ENCODE data around the gene SKAP2.

The SKAP2 gene

DNA sequence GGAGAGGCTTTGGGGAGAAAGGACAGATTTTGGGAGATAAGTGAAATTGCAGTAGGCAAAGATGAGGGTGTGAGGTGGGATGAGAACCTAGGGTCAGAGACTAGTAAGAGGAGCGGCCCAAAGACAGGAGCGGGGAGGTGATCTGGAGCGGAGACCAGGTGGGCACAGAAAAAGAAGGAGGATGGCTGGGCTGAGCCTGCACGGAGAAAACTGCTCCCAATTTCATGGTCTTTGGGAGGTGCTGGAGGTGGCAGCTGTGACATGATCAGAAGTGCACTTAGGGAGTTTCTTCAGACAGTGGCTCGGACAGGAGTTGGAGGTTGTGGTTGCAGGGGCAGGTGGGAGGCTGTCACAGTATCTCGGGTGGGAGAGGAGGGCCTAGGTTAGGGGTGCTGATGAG is 232.8 kb downstream of the SKAP2 start:
- peaks cover 9% of the 10 kb centered on the region for H3K36me3 Mint-ChIP-seq (ENCODE audit: low read depth)
- no peak overlapping the region for H3K4me3 Mint-ChIP-seq
- H3K27me3 Mint-ChIP-seq (ENCODE audit: low read depth) = peaks cover 14% of the 10 kb centered on the region
- peaks cover 13% of the 10 kb centered on the region for H3K9me3 Mint-ChIP-seq
- peaks cover 28% of the 10 kb centered on the region for H3K4me1 Mint-ChIP-seq (ENCODE audit: low read depth)
- no peak overlapping the region for H3K27ac Mint-ChIP-seq
- no peak for DNase-seq (ENCODE audit: low spot score)

GRCh38 chr7:26630941-26631580 is 233.3 kb downstream of the SKAP2 start:
- DNase-seq (ENCODE audit: low spot score) = no peak
- H3K4me1 Mint-ChIP-seq (ENCODE audit: low read depth) = peaks cover 27% of the 10 kb centered on the region
- H3K9me3 Mint-ChIP-seq = peaks cover 13% of the 10 kb centered on the region
- H3K36me3 Mint-ChIP-seq (ENCODE audit: low read depth) = peaks cover 9% of the 10 kb centered on the region
- H3K27me3 Mint-ChIP-seq (ENCODE audit: low read depth) = peaks cover 12% of the 10 kb centered on the region
- H3K27ac Mint-ChIP-seq = no peak overlapping the region
- H3K4me3 Mint-ChIP-seq = no peak overlapping the region

GRCh38 chr7:26630361-26630760 is 234.0 kb downstream of the SKAP2 start:
- Mint-ChIP-seq H3K36me3 (ENCODE audit: low read depth) (peaks cover 9% of the 10 kb centered on the region), H3K27me3 (ENCODE audit: low read depth) (peaks cover 10% of the 10 kb centered on the region), H3K4me1 (ENCODE audit: low read depth) (peaks cover 26% of the 10 kb centered on the region), H3K27ac (no peak overlapping the region), H3K9me3 (peaks cover 13% of the 10 kb centered on the region), H3K4me3 (no peak overlapping the region)
- no peak for DNase-seq (ENCODE audit: low spot score)

DNA sequence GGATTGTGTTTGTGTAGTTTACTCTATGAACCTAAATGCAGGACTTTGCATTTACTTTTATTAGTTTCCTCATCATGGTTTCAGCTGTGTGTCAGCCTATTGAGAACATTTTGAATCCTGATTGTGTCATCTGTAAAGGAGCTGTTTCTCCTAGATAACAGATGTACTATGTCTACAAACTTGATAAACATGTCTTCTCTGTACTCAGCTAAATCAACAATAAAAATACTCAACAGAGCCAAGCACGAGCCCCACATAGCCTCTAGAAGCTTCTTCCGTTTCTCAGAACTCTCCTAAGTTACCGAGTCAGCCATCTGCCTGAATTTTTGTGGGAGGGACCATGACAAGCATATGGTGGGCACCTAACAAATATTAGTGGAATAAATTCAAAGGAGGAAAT is 234.7 kb downstream of the SKAP2 start:
- DNase-seq (ENCODE audit: low spot score) = no peak
- no peak overlapping the region for H3K4me3 Mint-ChIP-seq
- peaks cover 13% of the 10 kb centered on the region for H3K27me3 Mint-ChIP-seq (ENCODE audit: low read depth)
- peaks cover 12% of the 10 kb centered on the region for H3K9me3 Mint-ChIP-seq
- peaks cover 8% of the 10 kb centered on the region for H3K36me3 Mint-ChIP-seq (ENCODE audit: low read depth)
- peaks cover 25% of the 10 kb centered on the region for H3K4me1 Mint-ChIP-seq (ENCODE audit: low read depth)
- no peak overlapping the region for H3K27ac Mint-ChIP-seq

DNA sequence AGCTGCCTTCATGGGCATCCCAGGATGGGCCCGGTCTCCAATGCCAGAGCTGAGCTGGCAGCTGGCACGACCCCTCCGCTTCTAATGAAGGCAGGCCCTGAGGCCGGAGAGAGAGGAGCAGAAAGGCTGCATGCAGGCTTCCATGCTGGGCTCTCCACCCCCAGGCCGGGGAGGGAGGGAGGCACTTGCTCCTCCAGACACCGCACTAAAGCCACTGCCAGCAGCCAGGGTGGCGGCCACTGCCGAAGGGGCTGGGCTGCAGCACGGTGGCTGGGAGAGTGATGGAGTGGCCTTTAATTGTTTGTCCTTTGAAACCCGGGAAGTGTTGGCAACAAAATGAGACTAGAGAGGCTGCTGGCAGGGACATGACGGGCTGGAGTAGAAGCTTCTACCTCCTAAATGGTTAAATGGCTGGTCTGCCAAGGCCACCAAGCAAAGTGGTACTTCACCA is 236.5 kb downstream of the SKAP2 start:
- H3K4me1 Mint-ChIP-seq (ENCODE audit: low read depth) = peaks cover 11% of the 10 kb centered on the region
- no peak overlapping the region for H3K4me3 Mint-ChIP-seq
- no peak for DNase-seq (ENCODE audit: low spot score)
- no peak overlapping the region for H3K27ac Mint-ChIP-seq
- H3K27me3 Mint-ChIP-seq (ENCODE audit: low read depth) = peaks cover 10% of the 10 kb centered on the region
- H3K36me3 Mint-ChIP-seq (ENCODE audit: low read depth) = no peaks in the 10 kb centered on the region
- no peaks in the 10 kb centered on the region for H3K9me3 Mint-ChIP-seq

- peaks cover 10% of the 10 kb centered on the region for H3K27me3 Mint-ChIP-seq (ENCODE audit: low read depth)
- peaks cover 9% of the 10 kb centered on the region for H3K4me1 Mint-ChIP-seq (ENCODE audit: low read depth)
- DNase-seq (ENCODE audit: low spot score) = no peak
- H3K27ac Mint-ChIP-seq = no peak overlapping the region
- H3K9me3 Mint-ChIP-seq = no peaks in the 10 kb centered on the region
- H3K4me3 Mint-ChIP-seq = no peak overlapping the region
- H3K36me3 Mint-ChIP-seq (ENCODE audit: low read depth) = no peaks in the 10 kb centered on the region
Measured at GRCh38 chr7:26627221-26627620, 237.2 kb downstream of the SKAP2 start.

DNA sequence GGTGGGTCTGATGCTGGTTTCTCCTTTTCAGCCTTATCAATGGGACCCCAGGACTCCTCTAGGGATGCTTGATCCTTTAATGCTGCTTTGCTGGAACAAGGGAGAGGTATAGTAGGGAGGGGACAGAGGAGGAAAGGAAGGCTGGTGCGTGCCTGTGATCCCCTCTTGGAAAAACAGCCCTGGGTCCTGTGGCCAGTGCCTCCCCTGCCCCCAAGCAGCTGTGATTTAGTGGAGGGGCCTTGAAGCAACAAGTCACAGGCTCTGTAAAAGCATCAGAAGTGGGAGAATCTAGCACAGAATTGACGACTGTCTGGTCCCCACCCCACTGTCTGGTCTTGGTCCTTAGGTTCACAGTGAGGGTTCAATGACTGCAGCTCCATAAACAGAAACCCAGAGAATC is 237.7 kb downstream of the SKAP2 start:
- Mint-ChIP-seq H3K36me3 (ENCODE audit: low read depth) (no peaks in the 10 kb centered on the region), H3K9me3 (no peaks in the 10 kb centered on the region), H3K4me3 (no peak overlapping the region), H3K27ac (no peak overlapping the region), H3K4me1 (ENCODE audit: low read depth) (peaks cover 9% of the 10 kb centered on the region), H3K27me3 (ENCODE audit: low read depth) (peaks cover 10% of the 10 kb centered on the region)
- DNase-seq (ENCODE audit: low spot score) = no peak

DNA sequence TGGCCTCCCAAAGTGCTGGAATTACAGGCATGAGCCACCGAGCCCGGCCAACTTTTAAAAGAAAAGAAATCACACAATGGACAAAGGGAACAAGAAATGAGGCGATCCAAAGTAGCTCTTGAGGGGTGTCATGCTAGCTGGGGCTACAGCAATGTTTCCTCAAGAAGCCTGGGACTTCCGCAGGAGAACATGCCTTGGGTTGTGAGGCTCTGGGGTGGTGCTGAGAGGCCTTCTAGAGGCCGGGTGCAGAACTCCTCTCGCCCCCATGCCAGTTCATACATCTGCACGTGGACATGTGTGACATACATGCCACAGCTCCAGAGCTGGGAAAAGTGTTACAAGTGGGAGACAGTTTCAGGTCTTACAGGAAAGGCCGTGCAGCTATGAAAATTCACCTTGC is 238.2 kb downstream of the SKAP2 start:
- Mint-ChIP-seq H3K27ac (no peak overlapping the region), H3K27me3 (ENCODE audit: low read depth) (peaks cover 10% of the 10 kb centered on the region), H3K9me3 (no peaks in the 10 kb centered on the region), H3K36me3 (ENCODE audit: low read depth) (no peaks in the 10 kb centered on the region), H3K4me1 (ENCODE audit: low read depth) (peaks cover 5% of the 10 kb centered on the region), H3K4me3 (no peak overlapping the region)
- DNase-seq (ENCODE audit: low spot score) = no peak

DNA sequence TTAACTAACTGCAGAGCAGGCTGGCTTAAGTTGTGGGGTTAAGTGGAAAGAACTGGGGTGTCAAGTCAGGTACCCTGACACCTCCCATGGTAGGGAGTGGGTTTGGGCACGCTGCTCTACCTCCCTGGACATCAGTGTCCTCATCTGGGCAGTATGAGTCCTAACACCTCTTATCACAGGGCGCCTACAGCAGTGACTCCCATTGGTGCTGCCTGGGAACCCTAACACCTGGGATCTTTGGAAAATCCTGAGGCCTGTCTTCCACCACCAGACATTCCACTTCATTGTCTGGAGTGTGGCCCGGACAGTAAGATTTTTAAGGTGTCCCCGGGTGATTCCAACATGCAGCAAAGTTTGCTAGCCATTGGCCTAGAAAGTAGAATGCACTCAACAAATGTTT is 239.1 kb downstream of the SKAP2 start:
- Mint-ChIP-seq H3K36me3 (ENCODE audit: low read depth) (no peaks in the 10 kb centered on the region), H3K27me3 (ENCODE audit: low read depth) (peaks cover 10% of the 10 kb centered on the region), H3K27ac (no peak overlapping the region)

GRCh38 chr7:26624839-26625238 is 239.6 kb downstream of the SKAP2 start:
- no peak for DNase-seq (ENCODE audit: low spot score)
- Mint-ChIP-seq H3K36me3 (ENCODE audit: low read depth) (no peaks in the 10 kb centered on the region), H3K27me3 (ENCODE audit: low read depth) (peaks cover 10% of the 10 kb centered on the region), H3K27ac (no peak overlapping the region), H3K9me3 (no peaks in the 10 kb centered on the region), H3K4me1 (ENCODE audit: low read depth) (peaks cover 5% of the 10 kb centered on the region), H3K4me3 (no peak overlapping the region)

More for the DNA sequence above, 239.1 kb downstream of the SKAP2 start:
- Mint-ChIP-seq H3K4me1 (ENCODE audit: low read depth) (peaks cover 5% of the 10 kb centered on the region), H3K4me3 (no peak overlapping the region), H3K9me3 (no peaks in the 10 kb centered on the region)
- DNase-seq (ENCODE audit: low spot score) = no peak

DNA sequence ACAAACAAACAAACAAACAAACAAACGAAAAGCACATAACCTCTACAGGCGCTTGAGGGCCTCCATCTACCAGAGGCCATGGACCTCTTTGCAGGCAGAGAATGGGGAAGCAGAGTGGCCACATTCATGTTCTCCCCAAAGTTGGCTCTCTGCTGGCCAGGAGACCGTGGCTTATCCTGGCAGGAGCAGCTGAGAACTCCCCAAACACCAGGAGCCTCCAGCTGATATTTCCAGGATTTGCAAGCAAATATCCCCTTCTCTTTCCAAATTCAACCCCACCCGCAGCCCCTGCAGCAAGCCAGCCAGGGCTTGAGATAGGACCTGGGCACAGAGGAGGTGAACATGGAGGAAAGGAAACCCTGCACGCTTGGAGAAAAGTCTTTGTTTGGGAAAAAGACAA is 240.0 kb downstream of the SKAP2 start:
- no peaks in the 10 kb centered on the region for H3K9me3 Mint-ChIP-seq
- H3K27ac Mint-ChIP-seq = no peak overlapping the region
- peaks cover 2% of the 10 kb centered on the region for H3K4me1 Mint-ChIP-seq (ENCODE audit: low read depth)
- DNase-seq (ENCODE audit: low spot score) = no peak
- peaks cover 10% of the 10 kb centered on the region for H3K27me3 Mint-ChIP-seq (ENCODE audit: low read depth)
- no peaks in the 10 kb centered on the region for H3K36me3 Mint-ChIP-seq (ENCODE audit: low read depth)
- H3K4me3 Mint-ChIP-seq = no peak overlapping the region

DNA sequence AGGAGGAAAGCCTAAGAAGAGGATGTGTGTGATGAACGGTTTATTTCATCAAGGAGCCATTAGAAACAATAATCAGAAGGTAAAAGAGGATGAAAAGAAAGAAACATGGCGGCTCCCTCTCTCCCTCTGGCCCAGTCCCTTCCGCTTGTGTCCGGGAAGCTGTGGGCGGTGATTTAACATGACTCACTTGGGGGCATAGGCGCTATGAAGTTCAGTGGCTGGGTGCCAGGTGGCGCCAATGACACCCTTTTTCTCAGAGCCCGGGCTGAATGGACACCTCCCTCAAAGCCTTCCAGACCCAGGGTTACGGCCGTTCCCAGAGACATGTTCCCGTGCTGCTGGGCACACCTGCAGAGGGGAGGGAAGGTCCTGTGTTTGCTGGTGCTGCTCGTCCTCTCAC is 244.0 kb downstream of the SKAP2 start:
- no peak overlapping the region for H3K27ac Mint-ChIP-seq
- DNase-seq (ENCODE audit: low spot score) = no peak

GRCh38 chr7:26619348-26619984 is 244.9 kb downstream of the SKAP2 start:
- DNase-seq (ENCODE audit: low spot score) = no peak
- H3K4me1 Mint-ChIP-seq (ENCODE audit: low read depth) = no peaks in the 10 kb centered on the region
- no peaks in the 10 kb centered on the region for H3K9me3 Mint-ChIP-seq
- H3K4me3 Mint-ChIP-seq = no peak overlapping the region
- H3K36me3 Mint-ChIP-seq (ENCODE audit: low read depth) = no peaks in the 10 kb centered on the region
- no peak overlapping the region for H3K27ac Mint-ChIP-seq
- H3K27me3 Mint-ChIP-seq (ENCODE audit: low read depth) = peaks cover 3% of the 10 kb centered on the region

More for the DNA sequence above, 244.0 kb downstream of the SKAP2 start:
- Mint-ChIP-seq H3K9me3 (no peaks in the 10 kb centered on the region), H3K4me3 (no peak overlapping the region), H3K36me3 (ENCODE audit: low read depth) (no peaks in the 10 kb centered on the region), H3K27me3 (ENCODE audit: low read depth) (peaks cover 6% of the 10 kb centered on the region), H3K4me1 (ENCODE audit: low read depth) (no peaks in the 10 kb centered on the region)

GRCh38 chr7:26618898-26619297 is 245.5 kb downstream of the SKAP2 start:
- Mint-ChIP-seq H3K4me3 (no peak overlapping the region), H3K27ac (no peak overlapping the region), H3K4me1 (ENCODE audit: low read depth) (no peaks in the 10 kb centered on the region), H3K9me3 (no peaks in the 10 kb centered on the region), H3K36me3 (ENCODE audit: low read depth) (no peaks in the 10 kb centered on the region), H3K27me3 (ENCODE audit: low read depth) (peaks cover 3% of the 10 kb centered on the region)
- no peak for DNase-seq (ENCODE audit: low spot score)

DNA sequence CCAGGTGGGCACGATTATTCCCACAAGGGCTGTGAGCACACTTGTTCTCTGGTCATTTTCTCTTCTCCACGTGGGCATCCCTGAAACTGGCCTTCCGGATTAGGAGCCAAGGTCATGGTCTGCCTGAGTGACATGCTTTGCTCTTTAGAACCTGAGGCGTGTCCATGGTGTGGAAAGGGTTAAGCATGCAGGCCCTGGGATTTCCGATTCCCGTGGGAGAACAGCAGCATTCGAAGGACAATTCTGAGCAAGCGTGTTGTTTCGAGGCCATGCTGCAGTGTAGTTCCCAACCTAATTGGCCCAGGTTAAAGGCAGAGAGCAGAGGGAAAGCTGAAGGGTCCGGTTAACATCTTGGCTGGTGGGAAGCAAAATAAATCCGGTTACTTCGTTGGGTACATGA is 245.9 kb downstream of the SKAP2 start:
- no peak overlapping the region for H3K27ac Mint-ChIP-seq
- H3K9me3 Mint-ChIP-seq = no peaks in the 10 kb centered on the region
- no peaks in the 10 kb centered on the region for H3K36me3 Mint-ChIP-seq (ENCODE audit: low read depth)
- H3K4me1 Mint-ChIP-seq (ENCODE audit: low read depth) = no peaks in the 10 kb centered on the region
- H3K27me3 Mint-ChIP-seq (ENCODE audit: low read depth) = no peaks in the 10 kb centered on the region
- no peak overlapping the region for H3K4me3 Mint-ChIP-seq
- DNase-seq (ENCODE audit: low spot score) = no peak

Data from T-helper 2 cell treated with Interferon-gamma antibody and Interleukin-4, amounts not matched to agents 5 μg/mL and 100 μg/mL, for 36 hours (primary cell).